ENCODE results near the gene DPP4.

The DPP4 gene

GRCh38 chr2:162085090-162085891 is 11.3 kb upstream of the DPP4 start:
- DNase-seq = no peak

- DNase-seq = no peak
Observed at GRCh38 chr2:162084536-162084935, 10.5 kb upstream of the DPP4 start.

- DNase-seq = no peak
Observed at GRCh38 chr2:162082681-162083080, 8.7 kb upstream of the DPP4 start.

GRCh38 chr2:162082036-162082435 is 8.0 kb upstream of the DPP4 start:
- no peak for DNase-seq

- DNase-seq = no peak
Observed at GRCh38 chr2:162079514-162079913, 5.5 kb upstream of the DPP4 start.

- no peak for DNase-seq
Observed at GRCh38 chr2:162075689-162076132, 1.7 kb upstream of the DPP4 start.

- no peak for DNase-seq
Observed at GRCh38 chr2:162074928-162075688, 1.1 kb upstream of the DPP4 start.

- DNase-seq = no peak
Observed at GRCh38 chr2:162074632-162074895, 549 bp upstream of the DPP4 start.

GRCh38 chr2:162072976-162073887 is 783 bp downstream of the DPP4 start:
- DNase-seq = no peak

GRCh38 chr2:162072181-162072702 is 1.8 kb downstream of the DPP4 start:
- no peak for DNase-seq

GRCh38 chr2:162071001-162071400 is 3.0 kb downstream of the DPP4 start:
- DNase-seq = no peak

GRCh38 chr2:162070228-162070936 is 3.6 kb downstream of the DPP4 start:
- no peak for DNase-seq

- no peak for DNase-seq
Observed at GRCh38 chr2:162069267-162069903, 4.6 kb downstream of the DPP4 start.

- DNase-seq = no peak
Observed at GRCh38 chr2:162067596-162067995, 6.4 kb downstream of the DPP4 start.

GRCh38 chr2:162065767-162066166 is 8.2 kb downstream of the DPP4 start:
- DNase-seq = peak; percentile 77

GRCh38 chr2:162063899-162064298 is 10.1 kb downstream of the DPP4 start:
- DNase-seq = peak; percentile 48

- no peak for DNase-seq
Observed at GRCh38 chr2:162063281-162063680, 10.7 kb downstream of the DPP4 start.

GRCh38 chr2:162062559-162062958 is 11.5 kb downstream of the DPP4 start:
- no peak for DNase-seq

- no peak for DNase-seq
Observed at GRCh38 chr2:162061021-162061420, 13.0 kb downstream of the DPP4 start.

- no peak for DNase-seq
Observed at GRCh38 chr2:162060532-162060931, 13.5 kb downstream of the DPP4 start.

- DNase-seq = no peak
Observed at GRCh38 chr2:162058973-162059668, 14.9 kb downstream of the DPP4 start.
